ENCODE data around the gene LHX8. TPM values are rescaled to one million over a fixed set of nuclear protein-coding genes. Genes with fewer than 3 reads are reported as not detected.

LHX8 gene
- total RNA-seq, 1 experiment from 2014 or later: not detected

GRCh38 chr1:75099581-75099980 is 34.6 kb upstream of the LHX8 start:
- WGBS (ENCODE audit: extremely low coverage, insufficient read length, low lambda C conversion rate): no CpG with 5 or more reads among the region's 2 CpGs
- Histone ChIP-seq H3T11ph (ENCODE audit: low read length) (no peak overlapping the region), H2BK15ac (ENCODE audit: low read depth, low read length) (no peak overlapping the region), H3K9ac (ENCODE audit: extremely low read depth, insufficient read length, low read length) (no peak overlapping the region), H3K27ac (ENCODE audit: insufficient read length, low read depth, low read length) (no peak overlapping the region), H3K14ac (ENCODE audit: insufficient read depth, low read length) (no peak overlapping the region), H3K56ac (ENCODE audit: insufficient read length, low read depth, low read length) (no peak overlapping the region), H4K20me1 (ENCODE audit: control insufficient read depth, insufficient read depth, insufficient read length) (no peaks in the 10 kb centered on the region), H3K4me1 (ENCODE audit: insufficient read depth, low read length) (no peaks in the 10 kb centered on the region), H3K4me2 (ENCODE audit: insufficient read depth, insufficient read length, low read length) (no peak overlapping the region), H3K79me2 (ENCODE audit: insufficient read depth, low read length) (no peaks in the 10 kb centered on the region), H2BK20ac (ENCODE audit: low read depth, low read length, poor library complexity, severe bottlenecking) (no peak overlapping the region), H2BK120ac (ENCODE audit: low read depth, low read length, poor library complexity, severe bottlenecking) (no peak overlapping the region), H3K18ac (ENCODE audit: insufficient read length, low read depth, low read length) (no peak overlapping the region), H3K23me2 (ENCODE audit: insufficient read length, low read depth, low read length, poor library complexity, severe bottlenecking) (no peaks in the 10 kb centered on the region), H4K8ac (replicated peaks; ENCODE audit: insufficient read length, low read depth, low read length) (no peak overlapping the region), H2BK5ac (ENCODE audit: insufficient read length, low read length) (no peak overlapping the region), H2BK12ac (ENCODE audit: insufficient read length, low read depth, low read length) (no peak overlapping the region), H4K91ac (ENCODE audit: insufficient read length, low read depth, low read length) (no peak overlapping the region), H3K4ac (ENCODE audit: low read depth, low read length) (no peak overlapping the region), H3K9me3 (ENCODE audit: control insufficient read depth, low read depth, low read length) (no peaks in the 10 kb centered on the region), H4K5ac (ENCODE audit: insufficient read length, low read depth, low read length) (no peak overlapping the region), H3K23ac (ENCODE audit: insufficient read length, low read depth, low read length) (no peak overlapping the region), H3K79me1 (ENCODE audit: insufficient read depth, low read depth, low read length, poor library complexity, severe bottlenecking) (no peaks in the 10 kb centered on the region), H2AFZ (ENCODE audit: low read length) (no peak overlapping the region), H3K27me3 (ENCODE audit: insufficient read depth, low read length) (no peaks in the 10 kb centered on the region), H2AK5ac (ENCODE audit: insufficient read length, low read length) (no peak overlapping the region)
- Mint-ChIP-seq H3K27me3 (ENCODE audit: low read depth) (no peaks in the 10 kb centered on the region), H3K4me1 (peaks cover 14 to 15% of the 10 kb centered on the region in 2 experiments), H3K4me3 (no peak overlapping the region), H3K36me3 (ENCODE audit: insufficient read depth in 1 of 3, low read depth in 3 of 3) (peaks cover 0 to under 1% (median 0%) of the 10 kb centered on the region in 3 experiments; a peak in 1 of 7 replicates), H3K27ac (no peak overlapping the region), H3K9me3 (0 out of 5 replicates have a peak, but pooled peaks cover 0 to under 1% of the 10 kb centered on the region in 2 experiments)
- DNase-seq: no peak
- TF ChIP-seq CTCF (conservative IDR thresholded peaks at IDR 0.05): no peak

Data from H9 (cell line).